Activated T-helper 9 cell treated with anti-CD3 and anti-CD28 coated beads, Interleukin-2, amount 50 U/mL, for 16 hours (primary cell): ENCODE results near the gene CCDC92B.
"Not testable (repeated sequence)": the region's sequence is repeated elsewhere in the genome, so short reads cannot be mapped to it uniquely, and the experiment has no call there.

Source experiments
- DNase-seq: peaks from one replicate; pipeline ENCODE4 v3.0.0-alpha.2; 2020; ENCODE audit warnings: low read depth

Gene CCDC92B

GRCh38 chr17:2703606-2704005 is 45.8 kb downstream of the CCDC92B start:
- DNase-seq, result no peak

- no peak for DNase-seq
Observed at GRCh38 chr17:2703181-2703580, 46.3 kb downstream of the CCDC92B start.

GRCh38 chr17:2701996-2702741 is 47.3 kb downstream of the CCDC92B start:
- DNase-seq, result no peak

- DNase-seq, result no peak
Observed at GRCh38 chr17:2701161-2701995, 48.1 kb downstream of the CCDC92B start.

GRCh38 chr17:2700491-2701141 is 48.8 kb downstream of the CCDC92B start:
- no peak for DNase-seq

- no peak for DNase-seq
Observed at GRCh38 chr17:2700030-2700490, 49.4 kb downstream of the CCDC92B start.

- DNase-seq, result not testable (repeated sequence)
Observed at GRCh38 chr17:2699216-2699805, 50.1 kb downstream of the CCDC92B start.

- no peak for DNase-seq
Observed at GRCh38 chr17:2697611-2698162, 51.8 kb downstream of the CCDC92B start.

GRCh38 chr17:2695961-2696760 is 53.3 kb downstream of the CCDC92B start:
- DNase-seq, result no peak

- no peak for DNase-seq
Observed at GRCh38 chr17:2695243-2695960, 54.0 kb downstream of the CCDC92B start.

GRCh38 chr17:2694381-2695242 is 54.8 kb downstream of the CCDC92B start:
- no peak for DNase-seq

- no peak for DNase-seq
Observed at GRCh38 chr17:2693561-2694380, 55.7 kb downstream of the CCDC92B start.

GRCh38 chr17:2692781-2693135 is 56.7 kb downstream of the CCDC92B start:
- no peak for DNase-seq

- no peak for DNase-seq
Observed at GRCh38 chr17:2691965-2692780, 57.3 kb downstream of the CCDC92B start.

- DNase-seq, result no peak
Observed at GRCh38 chr17:2691069-2691871, 58.2 kb downstream of the CCDC92B start.

- no peak for DNase-seq
Observed at GRCh38 chr17:2690165-2691068, 59.0 kb downstream of the CCDC92B start.
